HEK293T (cell line): ENCODE data around the gene POFUT2.

Source experiments
- CTCF ChIA-PET: fragments of 350-600 bp; formaldehyde crosslinking; extraction: SDS; loops from one replicate; lab custom pipeline; 2021; ENCODE audit warnings: antibody characterized with exemption, inconsistent platforms; lab: Yijun Ruan, JAX
- POLR2A ChIA-PET: fragments of 350-600 bp; formaldehyde crosslinking; extraction: SDS; loops from one replicate; lab custom pipeline; 2020; ENCODE audit warnings: antibody characterized with exemption, inconsistent platforms; lab: Yijun Ruan, JAX
- DNase-seq: peaks from one replicate; pipeline ENCODE4 v3.0.0; 2012; ENCODE audit warnings: mixed read lengths; ENCODE audit errors: extremely low spot score
- ARNT ChIP-seq: fragments of 450-650 bp; IDR thresholded peaks from 2 replicates; pipeline ENCODE4 v1.6.1; 2017; ENCODE audit warnings: mild to moderate bottlenecking
- BHLHE40 ChIP-seq: fragments of 450-650 bp; IDR thresholded peaks from 2 replicates; pipeline ENCODE4 v1.6.1; 2016; ENCODE audit warnings: mild to moderate bottlenecking, moderate library complexity, borderline replicate concordance
- CTBP1 ChIP-seq: fragments of 450-650 bp; IDR thresholded peaks from 2 replicates; pipeline ENCODE4 v1.6.1; 2016; ENCODE audit warnings: borderline replicate concordance
- ELF4 ChIP-seq: fragments of 450-650 bp; IDR thresholded peaks from 2 replicates; pipeline ENCODE4 v1.6.1; 2017; ENCODE audit warnings: antibody characterized with exemption
- FOXA1 ChIP-seq: fragments of 450-650 bp; IDR thresholded peaks from 2 replicates; pipeline ENCODE4 v1.6.1; 2016; ENCODE audit warnings: mild to moderate bottlenecking
- FOXK2 ChIP-seq: fragments of 450-650 bp; IDR thresholded peaks from 2 replicates; pipeline ENCODE4 v1.6.1; 2016; ENCODE audit warnings: mild to moderate bottlenecking
- FOXM1 ChIP-seq: fragments of 450-650 bp; IDR thresholded peaks from 2 replicates; pipeline ENCODE4 v1.6.1; 2017; ENCODE audit warnings: mild to moderate bottlenecking, borderline replicate concordance
- HDGF ChIP-seq: fragments of 450-650 bp; IDR thresholded peaks from 2 replicates; pipeline ENCODE4 v1.6.1; 2017; ENCODE audit warnings: antibody characterized with exemption, borderline replicate concordance
- L3MBTL2 ChIP-seq: fragments of 450-650 bp; conservative IDR thresholded peaks from 2 replicates; pipeline ENCODE4 v1.6.1; 2016; ENCODE audit warnings: mild to moderate bottlenecking
- LEF1 ChIP-seq: fragments of 450-650 bp; IDR thresholded peaks from 2 replicates; pipeline ENCODE4 v1.6.1; 2017; ENCODE audit warnings: mild to moderate bottlenecking, borderline replicate concordance
- NFRKB ChIP-seq: fragments of 450-650 bp; IDR thresholded peaks from 2 replicates; pipeline ENCODE4 v1.6.1; 2016; ENCODE audit warnings: mild to moderate bottlenecking, moderate library complexity
- SP1 ChIP-seq: fragments of 450-650 bp; IDR thresholded peaks from 2 replicates; pipeline ENCODE4 v1.6.1; 2017
- SUZ12 ChIP-seq: fragments of 450-650 bp; IDR thresholded peaks from 2 replicates; pipeline ENCODE4 v1.6.1; 2016; ENCODE audit warnings: mild to moderate bottlenecking
- TARDBP ChIP-seq: fragments of 450-650 bp; IDR thresholded peaks from 2 replicates; pipeline ENCODE4 v1.6.1; 2016
- ZNF384 ChIP-seq: fragments of 450-650 bp; IDR thresholded peaks from 2 replicates; pipeline ENCODE4 v1.6.1; 2016
- TF ChIP-seq, protein P1 (sequence below): fragments of 450-650 bp; IDR thresholded peaks from 2 replicates; pipeline ENCODE4 v1.6.1; 2016

The POFUT2 gene

DNA sequence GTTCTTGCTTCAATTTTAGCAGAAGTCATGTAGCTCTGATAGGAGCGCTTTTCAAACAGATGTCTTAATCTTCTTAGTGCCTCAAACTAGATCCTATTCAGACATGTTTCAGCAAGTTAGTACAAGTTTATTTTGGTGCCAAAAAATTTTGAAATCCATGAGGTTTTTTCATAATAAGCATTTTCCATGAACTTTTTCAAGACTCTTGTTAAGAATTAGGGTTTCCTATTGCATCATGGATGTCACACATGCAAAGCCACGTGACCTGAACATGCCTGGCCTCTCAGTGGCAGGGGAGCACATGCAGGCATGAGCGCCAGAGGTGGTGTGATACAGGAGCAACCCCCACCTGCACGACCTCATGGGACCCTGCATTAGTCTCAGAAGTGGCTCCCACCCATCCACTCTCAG is 67.6 kb downstream of the POFUT2 start:
- ChIA-PET POLR2A (no interaction called here), CTCF (interaction anchor here (0.6 kb wide), 1 partner anchor 82 kb away, joined by 3 read pairs; no protein-coding TSS in a partner anchor)
- no peak for DNase-seq
- no peak for TF ChIP-seq LEF1

DNA sequence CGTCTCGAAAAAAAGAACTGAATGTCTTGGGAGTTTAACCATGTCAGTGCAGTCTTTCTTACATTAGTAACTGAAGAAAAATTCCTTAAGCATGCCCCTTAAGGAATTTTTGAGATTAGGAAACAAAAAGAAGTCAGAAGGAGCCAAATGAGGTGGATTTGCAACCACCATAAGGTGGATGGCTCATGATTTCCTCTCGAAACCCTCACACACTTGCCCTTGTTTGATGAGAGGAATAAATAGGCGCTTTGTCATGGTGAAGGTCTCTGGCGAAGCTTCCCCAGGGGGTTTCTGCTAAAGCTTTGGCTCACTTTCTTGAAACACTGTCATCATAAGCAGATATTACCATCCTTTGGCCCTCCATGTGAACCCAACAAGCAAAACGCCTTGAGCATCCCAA is 68.2 kb downstream of the POFUT2 start:
- POLR2A ChIA-PET: no interaction called here
- CTCF ChIA-PET: no interaction called here
- no peak for TF ChIP-seq NFRKB
- TF ChIP-seq BHLHE40: no peak
- TF ChIP-seq CTBP1: no peak
- no peak for TF ChIP-seq FOXM1
- TF ChIP-seq LEF1: no peak
- no peak for TF ChIP-seq ZNF384
- TF ChIP-seq ARNT: no peak
- TF ChIP-seq L3MBTL2: no peak
- TF ChIP-seq SUZ12: no peak
- no peak for TF ChIP-seq TARDBP
- TF ChIP-seq SP1: no peak
- TF ChIP-seq FOXA1: no peak
- TF ChIP-seq, protein P1, sequence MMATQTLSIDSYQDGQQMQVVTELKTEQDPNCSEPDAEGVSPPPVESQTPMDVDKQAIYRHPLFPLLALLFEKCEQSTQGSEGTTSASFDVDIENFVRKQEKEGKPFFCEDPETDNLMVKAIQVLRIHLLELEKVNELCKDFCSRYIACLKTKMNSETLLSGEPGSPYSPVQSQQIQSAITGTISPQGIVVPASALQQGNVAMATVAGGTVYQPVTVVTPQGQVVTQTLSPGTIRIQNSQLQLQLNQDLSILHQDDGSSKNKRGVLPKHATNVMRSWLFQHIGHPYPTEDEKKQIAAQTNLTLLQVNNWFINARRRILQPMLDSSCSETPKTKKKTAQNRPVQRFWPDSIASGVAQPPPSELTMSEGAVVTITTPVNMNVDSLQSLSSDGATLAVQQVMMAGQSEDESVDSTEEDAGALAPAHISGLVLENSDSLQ: no peak
- TF ChIP-seq HDGF: no peak
- no peak for TF ChIP-seq FOXK2
- no peak for TF ChIP-seq ELF4
- DNase-seq: no peak

DNA sequence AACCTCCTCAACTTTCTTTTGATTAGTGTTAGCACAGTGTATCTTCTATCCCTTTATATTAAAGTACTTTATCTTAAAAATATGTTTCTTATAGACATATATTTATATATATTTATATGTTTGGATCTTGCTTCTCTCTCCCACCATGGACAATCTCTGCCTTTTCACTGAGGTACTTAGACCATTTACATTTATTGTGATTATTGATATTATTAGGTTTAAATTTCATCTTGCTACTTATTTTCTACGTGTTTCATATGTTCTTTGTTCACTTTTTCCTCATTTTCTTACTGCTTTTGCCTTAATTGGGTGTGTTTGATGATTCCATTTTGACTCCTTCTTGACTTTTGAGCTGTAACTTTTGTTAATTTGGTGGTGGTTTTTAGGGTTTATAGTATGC is 70.7 kb downstream of the POFUT2 start:
- CTCF ChIA-PET: no interaction called here
- no peak for DNase-seq
- POLR2A ChIA-PET: no interaction called here
- TF ChIP-seq SUZ12 (no peak), FOXA1 (no peak), ZNF384 (no peak), HDGF (no peak), L3MBTL2 (no peak), ARNT (no peak), CTBP1 (no peak), TARDBP (no peak), NFRKB (no peak), FOXM1 (no peak), FOXK2 (no peak), SP1 (no peak), BHLHE40 (no peak), LEF1 (no peak)
- TF ChIP-seq, protein P1: no peak

DNA sequence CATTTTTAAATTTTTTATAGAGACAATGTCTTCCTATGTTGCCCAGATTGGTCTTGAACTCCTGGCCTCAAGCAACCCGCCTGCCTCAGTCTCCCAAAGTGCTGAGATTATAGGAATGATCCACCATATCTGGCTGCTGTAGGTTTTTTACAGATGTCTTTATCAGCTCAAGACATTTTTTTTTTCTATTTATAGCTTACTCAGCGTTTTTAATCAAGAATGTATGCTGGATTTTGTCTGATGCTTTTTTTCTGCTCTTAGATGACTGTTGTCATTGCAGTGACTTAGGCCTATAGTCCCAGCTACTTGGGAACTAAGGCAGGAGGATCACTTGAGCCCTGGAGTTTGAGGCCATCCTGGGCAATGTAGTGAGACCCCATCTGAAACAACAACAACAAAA is 72.5 kb downstream of the POFUT2 start:
- ChIA-PET POLR2A (no interaction called here), CTCF (no interaction called here)
- no peak for TF ChIP-seq L3MBTL2
- no peak for TF ChIP-seq TARDBP
- no peak for TF ChIP-seq SUZ12
- no peak for TF ChIP-seq CTBP1
- TF ChIP-seq LEF1: no peak
- TF ChIP-seq ELF4: no peak
- no peak for TF ChIP-seq ZNF384
- TF ChIP-seq BHLHE40: no peak
- no peak for TF ChIP-seq SP1
- no peak for DNase-seq
